Measurements from ENCODE around the gene HSPA12A.

HSPA12A gene

DNA sequence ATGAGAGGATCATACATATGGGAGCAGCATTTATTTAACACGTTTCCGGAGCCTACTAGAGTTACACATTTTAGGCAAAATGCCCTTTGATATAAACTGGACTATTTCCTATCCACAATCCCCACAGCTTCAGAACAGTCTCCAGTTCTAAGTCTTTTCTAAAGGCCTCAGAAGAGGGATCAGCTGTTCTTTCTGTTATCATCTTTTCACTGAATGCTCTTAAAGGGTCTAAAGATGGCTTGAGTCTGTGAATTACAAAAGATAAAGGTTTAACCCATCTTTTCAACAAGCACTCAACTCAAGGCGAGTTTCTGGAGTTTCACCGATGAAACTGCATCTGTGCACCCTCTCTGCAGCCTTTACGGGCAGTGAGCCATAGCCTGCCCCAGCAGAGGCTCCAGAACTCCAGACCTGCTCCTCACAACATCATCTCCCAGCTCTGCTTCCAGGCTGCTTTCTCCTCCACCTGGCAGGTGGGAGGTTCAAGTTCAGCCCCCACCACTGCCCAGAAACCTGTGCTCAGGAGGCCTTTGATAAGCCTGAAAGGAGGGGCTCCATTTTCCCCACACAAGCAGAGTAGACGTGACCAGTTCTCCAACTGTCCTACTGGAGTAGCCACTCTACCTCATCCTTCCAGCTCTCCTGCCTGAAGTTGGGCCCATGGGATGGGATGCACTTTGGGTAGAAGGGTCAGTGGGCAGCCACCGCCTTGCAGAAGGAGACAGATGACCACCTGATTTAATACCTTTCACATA lies 53.4 kb downstream of the HSPA12A start:
- DNase-seq, result no peak

DNA sequence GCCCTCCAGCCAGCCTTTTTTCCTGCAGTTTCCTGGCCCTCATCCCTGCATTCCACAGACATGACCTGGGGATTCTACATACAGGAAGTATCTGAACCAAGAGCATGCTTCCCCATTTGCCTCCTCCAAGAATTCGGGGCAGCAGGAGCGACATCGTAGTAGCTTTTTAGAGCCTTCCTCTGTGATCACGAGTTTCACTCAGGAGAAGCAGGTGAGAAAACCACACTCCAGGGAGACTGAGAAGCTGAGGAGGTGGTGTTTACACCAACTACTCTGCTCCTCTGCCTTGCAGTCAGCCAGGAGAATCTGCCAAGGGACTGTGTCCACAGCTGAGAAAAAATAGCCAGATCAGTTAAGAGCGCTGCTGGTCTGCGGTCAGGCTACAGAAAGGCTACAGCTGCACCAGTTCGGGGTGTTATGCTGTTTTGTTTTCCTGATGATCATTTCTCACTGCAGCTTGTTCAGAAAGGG lies 54.1 kb downstream of the HSPA12A start:
- no peak for DNase-seq

DNA sequence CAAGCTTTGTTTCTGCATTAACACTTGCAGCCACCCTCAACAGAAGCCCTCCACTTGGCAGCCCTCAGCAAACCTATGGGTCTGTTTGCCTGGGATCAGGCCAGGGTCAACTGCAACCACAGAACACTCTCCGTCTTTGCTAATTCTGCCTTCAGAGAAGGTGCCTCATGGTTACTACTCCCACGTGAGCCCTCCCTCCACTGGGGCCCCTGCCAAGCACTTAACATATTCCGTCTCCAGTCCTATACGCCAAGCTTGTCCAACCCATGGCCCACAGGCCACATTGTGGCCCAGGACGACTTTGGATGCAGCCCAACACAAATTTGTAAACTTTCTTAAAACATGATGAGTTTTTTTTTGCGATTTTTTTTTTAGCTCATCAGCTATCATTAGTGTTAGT lies 54.7 kb downstream of the HSPA12A start:
- no peak for DNase-seq

DNA sequence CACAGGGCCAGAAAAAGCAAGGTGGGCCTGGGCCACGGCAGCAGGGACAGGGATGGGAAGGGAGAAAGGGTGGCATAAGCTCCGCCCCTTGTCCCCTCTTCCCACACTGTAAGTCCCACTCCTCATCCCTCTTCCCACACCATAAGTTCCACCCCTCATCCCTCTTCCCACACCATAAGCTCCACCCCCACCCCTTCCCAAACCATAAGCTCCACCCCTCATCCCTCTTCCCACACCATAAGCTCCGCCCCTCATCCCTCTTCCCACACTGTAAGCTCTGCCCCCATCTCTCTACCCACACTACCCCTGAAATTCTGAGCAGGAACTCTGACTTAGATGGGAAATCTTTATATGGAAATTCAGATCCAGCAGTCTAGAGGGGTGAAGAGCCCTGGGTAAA lies 55.7 kb downstream of the HSPA12A start:
- DNase-seq, result no peak

DNA sequence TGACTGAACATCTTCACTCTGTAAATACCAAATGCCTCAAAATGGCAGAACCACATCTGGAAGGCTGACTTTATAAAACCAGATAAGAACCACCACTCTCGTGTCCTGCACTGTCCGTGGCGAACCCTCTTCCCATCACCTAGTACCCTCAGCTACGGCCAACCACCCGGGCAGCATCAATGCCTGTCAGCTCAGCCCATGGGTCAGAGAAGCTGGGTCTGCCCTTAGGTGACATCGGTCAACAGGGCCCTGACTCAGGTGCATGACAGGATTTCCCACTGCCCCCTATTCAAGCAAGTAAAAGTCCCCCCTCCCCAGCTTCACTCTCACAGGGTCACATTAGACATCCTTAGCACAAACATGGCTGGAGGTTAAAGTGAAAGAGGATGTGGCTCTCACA lies 56.6 kb downstream of the HSPA12A start:
- no peak for DNase-seq

DNA sequence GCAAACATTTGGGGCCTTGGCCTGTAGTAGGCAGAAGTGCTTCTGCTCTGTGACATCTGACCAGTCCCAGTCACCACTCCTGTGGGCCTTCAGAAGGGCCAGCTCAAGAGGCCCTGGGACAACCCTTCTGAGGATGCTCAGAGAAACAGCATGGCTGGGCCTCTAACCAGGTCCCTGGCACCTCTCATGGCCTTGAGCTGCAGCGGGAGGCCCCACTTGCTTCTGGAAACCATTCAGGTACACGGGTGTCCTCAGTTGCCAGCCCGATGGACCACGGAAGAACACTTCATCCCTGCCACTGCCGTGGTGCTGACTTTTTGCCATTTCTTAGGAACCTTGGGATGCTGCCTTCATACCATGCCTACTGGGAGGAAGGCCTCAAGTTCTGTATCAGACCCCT lies 57.6 kb downstream of the HSPA12A start:
- DNase-seq, result no peak

DNA sequence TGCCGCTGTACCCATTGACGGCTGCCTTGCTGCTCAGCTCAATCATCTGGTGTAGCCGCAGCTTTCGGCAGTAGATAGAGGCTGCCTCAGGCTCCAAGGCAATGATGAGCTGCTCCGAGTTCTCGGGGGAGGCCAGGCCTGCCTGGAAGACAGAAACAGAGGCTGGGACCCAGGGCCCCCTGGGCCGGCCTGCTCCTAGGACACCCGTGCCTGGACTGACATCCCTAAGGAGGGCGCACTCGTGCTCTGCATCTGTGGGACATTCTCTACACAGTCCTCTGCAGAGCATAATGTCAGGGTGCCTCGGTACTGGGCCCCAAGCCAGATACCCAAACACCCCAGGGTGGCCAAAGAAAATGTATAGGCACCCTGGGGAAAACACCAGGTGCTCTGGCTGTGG lies 58.5 kb downstream of the HSPA12A start:
- no peak for DNase-seq

DNA sequence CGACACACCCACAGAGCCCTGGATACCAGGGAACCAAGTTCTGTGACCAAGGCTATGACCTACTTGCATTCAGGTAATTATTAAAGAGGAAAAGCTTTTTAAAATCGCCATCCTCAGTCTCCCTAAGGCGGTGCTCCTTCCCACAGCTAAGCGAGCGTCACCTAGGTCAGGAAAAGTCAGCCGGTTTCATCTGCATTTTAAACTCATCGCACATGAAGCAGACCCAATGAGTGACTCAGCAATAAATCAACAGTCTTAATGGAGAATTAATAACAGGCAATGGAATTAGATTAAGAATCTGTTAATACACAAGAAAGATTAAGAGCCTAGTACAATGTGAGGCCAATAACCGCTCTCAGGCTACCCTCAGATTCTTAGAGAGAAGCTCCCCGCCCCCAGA lies 59.2 kb downstream of the HSPA12A start:
- no peak for DNase-seq

DNA sequence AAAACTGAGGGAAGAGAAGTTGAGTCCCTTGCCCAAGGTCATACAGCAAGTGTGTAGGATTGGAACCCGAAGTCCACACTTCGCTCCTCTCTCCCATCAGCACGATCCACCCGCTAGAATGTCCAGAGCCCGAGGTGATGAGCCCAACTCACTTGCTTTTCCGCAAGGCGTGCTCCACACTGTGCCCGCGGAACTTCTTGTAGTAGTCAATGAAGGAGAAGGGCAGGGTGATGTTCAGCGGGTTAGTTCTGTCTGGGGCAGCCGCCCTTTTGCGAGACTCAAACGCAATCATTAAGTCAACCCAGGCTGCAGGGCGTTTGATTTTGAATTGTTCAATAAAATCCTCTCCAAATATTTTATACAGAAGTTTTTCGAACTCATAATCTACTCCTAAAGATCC lies 63.0 kb downstream of the HSPA12A start:
- DNase-seq, result no peak

DNA sequence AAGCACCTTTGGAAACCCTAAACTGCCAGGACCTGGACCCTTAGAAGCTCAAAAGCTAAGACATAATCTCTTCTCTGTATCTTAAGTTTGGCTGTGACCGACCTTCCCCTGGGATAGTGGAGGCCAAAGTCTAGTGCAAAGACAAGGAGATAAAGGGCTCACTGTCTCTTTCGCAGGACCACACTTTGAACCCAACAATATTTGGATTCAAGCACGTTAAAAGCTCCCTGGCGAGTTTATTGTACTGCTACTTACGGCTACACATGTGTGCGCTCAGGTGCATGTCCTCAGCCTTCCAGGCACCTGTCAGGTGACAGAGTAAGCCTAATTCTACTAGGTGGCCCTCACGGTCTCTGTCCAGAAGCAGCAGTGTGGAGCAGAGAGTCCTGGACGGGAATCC lies 65.7 kb downstream of the HSPA12A start:
- no peak for DNase-seq

DNA sequence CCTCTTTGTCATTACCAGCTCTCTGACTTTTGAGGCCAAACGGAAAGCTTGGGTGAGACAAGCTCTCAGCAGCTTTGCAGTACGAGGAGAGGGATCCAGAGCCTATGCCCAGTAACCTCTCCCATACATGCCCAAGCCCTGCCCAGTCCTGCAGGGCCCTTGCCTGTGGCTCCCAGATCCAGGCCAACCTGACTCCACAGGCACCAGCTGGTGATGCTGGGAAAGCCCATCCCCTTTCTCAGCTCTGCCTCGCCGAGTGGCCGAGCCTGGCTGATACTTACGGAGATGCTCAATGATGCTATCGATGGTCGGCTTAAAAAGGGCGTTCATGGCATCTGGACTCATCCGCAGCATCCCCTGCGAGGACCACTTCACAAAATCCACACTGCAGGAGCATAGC lies 66.2 kb downstream of the HSPA12A start:
- DNase-seq, result no peak

DNA sequence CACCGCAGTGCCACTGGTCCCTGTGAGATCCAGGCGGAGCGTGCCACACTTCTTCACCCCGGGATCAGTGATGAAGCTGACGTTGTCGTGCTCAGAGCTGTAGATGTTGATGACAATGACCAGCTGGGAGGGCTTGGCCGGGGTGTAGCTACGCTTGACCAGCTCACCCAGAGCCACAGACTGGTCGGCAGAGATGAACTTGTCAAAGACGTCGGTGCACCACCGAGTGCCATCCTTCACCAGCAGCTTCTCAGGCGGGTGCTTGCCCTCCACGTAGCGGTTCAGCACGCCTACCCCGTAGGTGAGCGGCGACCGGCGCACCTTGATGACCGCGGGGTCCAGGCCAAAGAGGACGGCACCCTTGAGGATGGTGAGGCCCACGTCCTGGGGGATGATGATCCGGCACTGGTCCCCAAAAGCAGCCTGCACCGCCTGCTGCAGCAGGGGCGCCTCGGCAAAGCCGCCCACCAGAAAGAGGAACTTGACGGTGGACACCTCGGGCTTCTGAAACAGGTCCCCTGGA lies 67.4 kb downstream of the HSPA12A start:
- no peak for DNase-seq

DNA sequence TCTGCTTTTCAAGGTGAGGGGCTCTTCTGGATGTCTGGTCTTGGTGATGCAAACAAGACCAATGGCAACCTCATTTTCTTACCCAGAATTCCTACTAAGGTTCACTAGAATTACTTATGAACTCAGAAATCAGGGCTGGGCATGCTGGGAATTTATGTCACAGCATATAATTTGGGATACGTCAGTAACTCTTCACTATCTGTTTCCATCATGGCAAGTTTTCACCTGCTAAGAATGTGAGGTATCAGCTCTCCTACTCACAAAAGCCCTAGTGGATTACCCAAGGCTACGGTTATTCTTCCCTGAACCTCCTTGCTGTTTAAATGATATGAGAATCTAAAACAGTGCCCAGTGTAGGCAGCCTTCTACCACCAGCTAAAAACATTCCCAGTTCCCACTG lies 68.5 kb downstream of the HSPA12A start:
- no peak for DNase-seq

DNA sequence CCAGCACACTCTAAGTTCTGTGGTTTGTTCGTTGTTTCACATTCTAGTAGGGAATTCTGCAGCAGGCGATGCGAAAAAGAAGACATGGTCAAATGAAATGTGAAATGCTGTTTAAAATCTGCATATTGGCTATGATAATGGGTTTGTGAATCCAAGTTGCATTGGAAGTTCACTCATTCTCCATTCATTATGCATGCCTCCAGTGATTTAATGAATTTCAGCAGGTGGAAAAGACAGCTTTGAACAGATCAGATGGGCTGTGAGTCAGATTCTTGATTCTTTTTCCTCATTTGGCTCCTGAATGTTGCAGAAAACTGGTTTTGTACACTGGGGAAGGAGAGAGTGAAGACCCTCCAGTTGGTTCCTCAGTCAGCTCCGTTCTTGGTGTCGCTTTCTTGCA lies 69.5 kb downstream of the HSPA12A start:
- DNase-seq, result no peak

DNA sequence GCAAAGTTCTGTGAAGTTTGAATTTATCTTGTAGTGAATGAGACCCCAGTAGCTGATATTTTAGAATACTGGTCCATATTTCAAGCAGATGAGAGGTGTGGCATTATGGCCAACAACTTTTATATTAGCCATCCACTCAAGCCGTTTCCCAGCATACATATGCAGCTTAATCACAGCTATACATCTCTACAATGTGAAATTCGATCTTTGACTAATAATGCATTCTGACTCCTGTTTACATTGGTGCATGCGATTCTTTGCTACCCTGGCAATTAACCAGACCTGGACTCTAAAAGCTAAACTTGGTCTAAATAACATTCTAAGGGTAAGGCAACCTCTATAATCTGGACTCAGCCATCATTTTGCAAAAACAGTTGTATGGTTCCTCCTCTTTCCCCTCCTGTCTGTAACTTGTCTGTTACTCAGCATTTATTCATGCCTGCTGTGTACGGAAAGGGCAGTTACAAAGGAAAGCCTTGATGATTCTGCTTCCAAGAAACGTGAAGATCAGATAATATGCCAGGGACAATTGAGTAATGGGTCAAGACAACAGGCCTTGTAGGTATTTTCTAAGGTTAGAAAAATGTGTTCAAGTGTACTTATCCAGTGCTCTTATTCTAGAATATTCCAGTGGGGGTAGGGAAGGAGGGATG lies 71.0 kb downstream of the HSPA12A start:
- no peak for DNase-seq

DNA sequence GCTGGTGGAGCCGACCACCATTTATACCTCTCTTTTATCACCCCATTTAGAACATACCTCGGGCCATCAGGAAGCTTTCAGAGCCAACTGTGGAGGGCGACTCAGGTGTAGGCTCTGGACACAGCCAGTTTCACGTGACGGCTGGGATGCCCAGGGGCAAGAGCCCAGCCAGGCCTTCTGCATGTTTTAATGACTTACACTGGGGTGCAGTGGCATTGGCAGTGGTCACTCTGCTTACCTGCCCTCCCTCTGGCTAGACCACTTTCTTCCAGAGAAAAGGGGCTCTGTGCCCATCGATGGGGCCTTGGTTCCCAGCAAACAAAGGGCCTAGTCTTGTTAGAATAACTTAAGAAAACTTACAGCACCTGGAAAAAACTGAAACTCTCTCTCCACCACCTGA lies 71.7 kb downstream of the HSPA12A start:
- DNase-seq, result no peak

DNA sequence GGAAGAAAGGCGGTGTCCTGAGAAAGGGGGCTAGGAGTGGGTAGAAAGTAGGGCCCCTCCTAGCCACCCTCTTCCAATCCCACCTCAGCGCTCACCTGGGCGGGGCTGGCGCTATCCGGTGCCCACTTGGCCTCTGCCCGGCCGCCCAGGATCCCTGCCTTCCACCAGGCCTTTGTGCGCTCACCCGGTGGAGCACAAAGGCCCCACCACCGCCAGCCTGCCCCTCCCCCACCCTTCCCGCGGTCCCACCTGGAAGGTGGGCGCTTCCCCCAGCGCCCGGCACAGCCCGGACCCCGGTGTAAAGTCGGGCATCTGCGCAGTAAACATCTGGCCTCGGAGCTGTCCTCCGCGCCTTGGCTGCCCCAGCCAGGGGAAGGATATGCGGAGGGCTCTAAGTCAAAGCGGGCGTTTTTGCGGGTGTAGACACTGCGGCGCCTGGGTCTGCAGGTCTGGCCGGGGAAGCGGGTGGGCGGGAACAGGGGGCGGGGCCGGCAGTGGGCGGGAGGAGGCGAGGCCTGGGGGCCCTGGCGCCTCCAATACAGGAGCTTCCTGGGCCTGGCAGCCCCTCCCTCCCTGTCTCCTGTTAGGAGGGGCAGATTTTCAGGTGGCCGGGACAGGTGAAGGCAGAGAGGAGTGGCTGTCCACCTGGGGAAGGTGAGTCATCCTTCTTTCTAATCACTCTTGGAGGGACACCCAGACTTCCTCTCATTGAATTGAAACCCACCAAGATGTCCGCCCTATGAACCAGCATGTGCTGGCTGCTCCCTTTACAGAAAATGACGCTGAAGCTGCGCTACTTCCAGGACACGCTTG lies 72.3 kb downstream of the HSPA12A start:
- DNase-seq, result no peak

DNA sequence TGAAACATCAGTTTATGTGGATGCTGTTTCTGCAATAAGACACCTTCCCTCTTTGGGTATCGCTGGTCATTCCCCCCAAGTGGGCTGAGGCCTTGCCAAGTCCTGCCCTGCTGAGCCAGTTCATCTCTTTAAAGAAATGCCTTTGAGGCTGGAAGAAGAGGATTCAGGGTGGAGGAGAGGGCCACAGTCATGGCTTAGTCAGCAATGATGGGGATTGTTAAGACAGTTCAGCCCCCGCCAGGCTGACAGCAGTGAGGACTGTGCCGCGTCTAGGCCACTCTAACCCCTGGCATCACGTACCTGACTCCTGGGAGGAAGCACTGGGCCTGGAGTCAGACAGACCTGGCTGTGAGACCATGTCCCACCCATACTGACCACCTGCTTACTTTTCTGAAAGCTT lies 73.3 kb downstream of the HSPA12A start:
- no peak for DNase-seq

DNA sequence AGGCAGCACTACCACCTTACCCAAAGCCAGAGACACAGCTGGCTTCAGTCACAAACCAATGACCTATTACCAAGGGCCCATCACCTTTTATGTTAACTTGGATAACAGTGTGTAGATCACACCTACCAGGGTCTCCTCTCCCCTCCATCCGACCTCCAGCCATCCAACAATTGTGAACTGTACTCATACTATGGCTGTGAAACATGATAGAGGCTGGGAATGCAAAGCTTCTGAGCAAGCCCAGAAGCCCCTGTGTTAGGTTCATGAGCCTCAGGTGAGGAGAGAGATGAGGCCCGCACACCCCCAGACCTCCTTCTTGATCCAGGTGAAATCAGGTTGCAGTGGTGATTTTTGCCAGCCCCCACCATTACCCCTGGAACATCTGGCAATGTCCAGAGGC lies 73.9 kb downstream of the HSPA12A start:
- DNase-seq, result no peak

DNA sequence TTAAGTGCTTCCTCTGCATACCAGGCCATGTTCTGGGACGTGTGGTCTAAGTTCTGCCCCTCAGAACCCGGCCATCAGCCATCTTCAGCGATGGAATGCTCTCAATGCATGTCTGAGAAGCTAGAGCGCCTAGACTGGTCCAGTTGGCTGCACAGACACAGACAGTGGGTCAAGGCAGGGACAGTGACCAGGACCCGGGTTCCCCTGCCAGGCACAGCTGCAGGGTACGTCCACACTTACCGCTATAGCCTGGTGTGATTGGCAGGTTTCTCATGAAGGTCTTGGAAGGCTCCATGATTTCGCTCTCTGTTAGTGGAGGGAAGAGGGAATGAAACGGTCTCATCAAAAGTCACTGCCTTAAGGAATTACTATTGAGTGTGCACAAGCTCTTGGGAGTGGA lies 74.3 kb downstream of the HSPA12A start:
- DNase-seq, result no peak

DNA sequence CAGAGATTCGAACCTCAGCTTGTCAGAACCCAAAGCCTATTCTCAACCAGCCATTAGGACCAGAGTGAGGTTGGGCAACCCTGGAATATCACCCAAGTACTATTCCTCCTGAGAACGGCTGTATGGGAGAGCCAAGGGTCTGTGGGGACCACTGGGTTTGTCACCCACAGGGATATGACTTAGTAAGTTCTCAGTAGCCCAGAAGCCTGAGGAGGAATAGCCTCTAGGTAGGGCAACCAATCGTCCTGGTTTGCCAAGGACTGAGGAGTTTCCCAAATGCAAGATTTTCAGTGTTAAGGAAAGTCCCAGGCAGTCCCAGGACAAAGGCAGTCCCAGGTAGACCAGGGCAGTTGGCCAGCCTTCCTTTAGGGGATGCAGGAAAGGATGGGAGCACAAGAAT lies 74.9 kb downstream of the HSPA12A start:
- no peak for DNase-seq

DNA sequence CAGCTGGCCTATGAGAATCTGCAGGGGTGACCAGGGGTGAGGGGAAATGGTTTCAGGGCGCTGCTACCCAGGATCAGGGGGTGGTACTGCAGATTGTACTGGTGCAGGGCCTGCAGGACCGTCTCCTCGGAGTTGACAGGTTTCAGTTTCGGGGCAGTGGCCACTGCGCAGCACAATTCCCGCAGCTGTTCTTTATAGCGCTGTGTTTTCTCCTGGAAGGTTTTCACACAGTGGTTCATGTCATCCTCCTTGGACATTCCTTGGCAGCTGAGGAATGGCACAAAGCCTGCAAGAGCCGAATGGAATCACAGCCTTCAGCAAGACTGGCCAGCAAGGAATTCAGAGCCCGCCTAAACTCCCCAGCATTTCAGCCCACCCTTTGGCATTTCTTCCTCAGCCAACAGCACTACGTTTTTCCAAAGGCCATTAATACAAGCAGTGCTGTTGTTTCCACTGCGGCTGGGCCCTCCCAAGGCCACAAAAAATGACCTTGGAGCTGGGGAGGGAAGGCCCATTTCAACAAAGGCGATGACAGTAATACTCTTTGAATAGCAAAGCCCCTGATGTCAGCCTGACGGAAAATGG lies 76.7 kb downstream of the HSPA12A start:
- no peak for DNase-seq

DNA sequence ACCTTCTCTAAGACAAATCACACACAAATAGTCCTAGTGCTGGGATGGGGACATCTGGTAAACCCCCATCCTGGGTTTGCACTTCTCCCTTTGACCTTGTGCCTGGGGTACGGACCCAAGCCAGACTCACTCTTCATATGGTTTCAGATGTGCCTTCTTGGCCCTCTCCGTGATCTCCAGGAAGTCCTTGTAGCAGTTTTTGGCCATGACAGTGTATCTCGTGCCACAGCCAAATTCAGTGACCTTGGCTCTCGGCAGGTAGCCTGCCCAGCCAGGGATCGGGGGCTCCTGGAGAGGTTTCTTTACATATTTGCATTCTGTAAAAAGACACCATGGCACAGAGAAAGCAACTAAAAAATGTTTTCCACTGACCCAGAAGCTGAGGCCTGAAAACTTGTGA lies 77.7 kb downstream of the HSPA12A start:
- DNase-seq, result no peak

All from hematopoietic multipotent progenitor cell treated with erythropoietin and hydrocortisone succinate and interleukin-3 and kit ligand, for 8 days (in vitro differentiated cells).